K562 (cell line): ENCODE results near the gene KCNIP2.
A peak's percentile ranks its signal among the peaks of the same experiment; 100 is the strongest.

Source experiments
- FOXA3 ChIP-seq, 2 experiments: fragments of 450-650 bp in 1 of 2; sonication (generic) in 1 of 2; formaldehyde crosslinking; IDR thresholded peaks in 1 of 2; conservative IDR thresholded peaks in 1 of 2; 2 replicates each; pipeline versions ENCODE4 v1.4.0 to v1.8.0; 2020 to 2022; ENCODE audit warnings: mild to moderate bottlenecking in 2 of 2, missing genetic modification reagents in 1 of 2
- KLF6 ChIP-seq: fragments of 250-450 bp; sonication (Bioruptor Pico); IDR thresholded peaks from 2 replicates; pipeline ENCODE4 v1.4.0; 2020; ENCODE audit warnings: mild to moderate bottlenecking, moderate library complexity, borderline replicate concordance
- MITF ChIP-seq: IDR thresholded peaks from 2 replicates; pipeline ENCODE4 v1.6.1; 2014; ENCODE audit warnings: antibody characterized with exemption
- POU5F1 ChIP-seq: fragments of 150-350 bp; IDR thresholded peaks from 2 replicates; pipeline ENCODE4 v1.6.1; 2014; ENCODE audit warnings: borderline replicate concordance, low read length, low read depth, mild to moderate bottlenecking; ENCODE audit not compliant: partially characterized antibody
- SRSF9 ChIP-seq: fragments of 200-400 bp; formaldehyde crosslinking; IDR thresholded peaks from 2 replicates; pipeline ENCODE4 v1.6.1; 2017; ENCODE audit warnings: low read depth, low read length, borderline replicate concordance
- TAF1 ChIP-seq: IDR thresholded peaks from 2 replicates; pipeline ENCODE4 v1.6.1; 2011; ENCODE audit warnings: mild to moderate bottlenecking, low read length, moderate library complexity; ENCODE audit not compliant: insufficient read depth, control insufficient read depth, severe bottlenecking; ENCODE audit errors: extremely low read depth
- U2AF2 ChIP-seq: fragments of 200-400 bp; formaldehyde crosslinking; optimal IDR thresholded peaks from 2 replicates; pipeline ENCODE3; 2017; ENCODE audit warnings: low read depth, mild to moderate bottlenecking, low read length
- ZBTB5 ChIP-seq: fragments of 450-650 bp; IDR thresholded peaks from 2 replicates; pipeline ENCODE4 v1.6.1; 2017; ENCODE audit warnings: antibody characterized with exemption

- TF ChIP-seq TAF1 (peak; percentile 60), FOXA3 (CRISPR knock-in tag; conservative IDR thresholded peaks at IDR 0.05 in 1 of 2, IDR thresholded peaks at IDR 0.05 in 1 of 2) (no peak), MITF (no peak), POU5F1 (no peak), SRSF9 (no peak), KLF6 (CRISPR knock-in tag) (no peak), ZBTB5 (no peak), U2AF2 (no peak)
Observed at GRCh38 chr10:101782811-101783735, 60.5 kb downstream of the KCNIP2 start, which contains the start of gene NPM3.
